Fibroblast of mammary gland (primary cell): ENCODE results near the gene AKR1D1.
A peak's percentile ranks its signal among the peaks of the same experiment; 100 is the strongest.
"Not testable (repeated sequence)": the region's sequence is repeated elsewhere in the genome, so short reads cannot be mapped to it uniquely, and the experiment has no call there.

Source experiments
- DNase-seq: peaks from one replicate; pipeline ENCODE4 v3.0.0-alpha.2; 2010; ENCODE audit warnings: low read depth
- H3K4me3 ChIP-seq: 2 replicates; pipeline ENCODE4 v1.5.1; 2011; ENCODE audit warnings: low read depth, mild to moderate bottlenecking, low read length, moderate library complexity; ENCODE audit not compliant: control insufficient read depth
- CTCF ChIP-seq: conservative IDR thresholded peaks from 2 replicates; pipeline ENCODE4 v1.5.1; 2011; ENCODE audit warnings: low read depth, low read length, inconsistent platforms; ENCODE audit not compliant: control insufficient read depth, insufficient read depth

AKR1D1 gene

GRCh38 chr7:138086563-138087270, 10.5 kb downstream of the AKR1D1 start:
- TF ChIP-seq CTCF, result no peak
- no peak overlapping the region for H3K4me3 ChIP-seq
- no peak for DNase-seq

GRCh38 chr7:138089080-138089901, 13.0 kb downstream of the AKR1D1 start:
- H3K4me3 ChIP-seq, result no peak overlapping the region
- no peak for TF ChIP-seq CTCF
- peak; percentile 36 for DNase-seq

GRCh38 chr7:138091032-138091431, 14.8 kb downstream of the AKR1D1 start:
- no peak for DNase-seq
- no peak overlapping the region for H3K4me3 ChIP-seq
- TF ChIP-seq CTCF, result no peak

GRCh38 chr7:138091840-138092239, 15.6 kb downstream of the AKR1D1 start:
- not testable (repeated sequence) for DNase-seq, H3K4me3 ChIP-seq

GRCh38 chr7:138092486-138093028, 16.3 kb downstream of the AKR1D1 start:
- TF ChIP-seq CTCF, result no peak
- DNase-seq, result no peak
- H3K4me3 ChIP-seq, result no peak overlapping the region

GRCh38 chr7:138095972-138096935, 20.0 kb downstream of the AKR1D1 start:
- TF ChIP-seq CTCF, result no peak
- no peak for DNase-seq
- no peak overlapping the region for H3K4me3 ChIP-seq
